Stimulated activated naive CD4-positive, alpha-beta T cell treated with Interleukin-2 at 50 U/mL for 16 hours (primary cell): ENCODE measurements around the gene ACOXL.

Source experiments
- DNase-seq: peaks from one replicate; lab custom pipeline; 2025; lab: John Stamatoyannopoulos, UW

Gene ACOXL

DNA sequence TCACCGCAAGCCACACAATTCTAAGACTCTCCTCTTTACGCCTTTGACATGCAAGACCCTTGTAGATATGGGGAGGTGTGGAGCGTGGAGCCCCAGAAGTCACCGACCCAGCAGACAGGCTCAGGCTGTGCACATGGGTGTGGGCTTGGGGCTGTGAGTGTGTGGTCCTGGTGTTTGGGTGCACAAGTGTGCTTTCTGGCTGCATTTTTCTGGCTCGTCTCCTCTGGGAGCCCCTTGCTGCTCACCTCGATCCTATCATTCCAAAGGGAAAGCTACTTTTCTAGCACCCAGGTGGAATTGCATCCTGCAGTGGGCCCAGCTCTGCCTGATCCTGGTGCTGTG is 143.0 kb downstream of the ACOXL start:
- DNase-seq = no peak

DNA sequence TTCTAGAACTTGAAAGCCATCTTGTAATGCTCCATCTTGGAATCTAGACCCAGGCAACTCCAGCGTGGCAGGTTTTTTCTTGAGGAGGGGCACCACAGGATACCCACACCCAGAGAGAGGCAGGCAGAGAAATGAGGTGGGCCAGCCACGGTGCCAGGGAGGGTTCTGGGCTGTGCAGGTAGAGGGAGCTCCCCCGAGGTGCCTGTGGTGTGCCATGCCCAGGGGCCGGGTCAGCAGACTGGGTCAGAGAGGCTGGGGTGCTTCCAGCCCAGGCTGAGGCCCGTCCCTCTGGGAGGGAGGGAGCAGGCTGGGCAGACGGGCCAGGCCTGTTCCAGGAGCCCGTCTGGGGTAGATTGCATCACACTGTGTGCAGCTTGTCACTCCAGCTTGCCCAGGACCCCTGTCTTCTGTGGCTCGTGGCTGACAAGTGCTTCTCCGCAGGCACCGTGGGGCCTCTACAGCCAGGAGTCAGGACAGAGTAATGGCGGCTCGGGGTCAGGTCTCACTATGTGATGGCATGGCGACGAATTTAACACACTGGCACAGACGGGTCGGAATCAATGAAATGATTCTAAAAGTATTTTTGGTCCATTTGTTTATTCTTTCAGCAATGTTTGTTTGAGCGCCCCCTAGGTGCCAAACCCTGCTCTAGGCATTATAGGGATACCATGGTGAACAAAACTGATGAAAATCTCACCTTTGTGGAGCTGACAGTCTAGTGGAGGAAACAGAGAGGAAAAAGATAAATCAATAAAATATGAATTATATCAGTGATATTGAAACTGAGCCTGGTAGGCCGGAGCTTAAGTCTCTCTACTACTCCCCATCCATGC is 144.0 kb downstream of the ACOXL start:
- DNase-seq = no peak

DNA sequence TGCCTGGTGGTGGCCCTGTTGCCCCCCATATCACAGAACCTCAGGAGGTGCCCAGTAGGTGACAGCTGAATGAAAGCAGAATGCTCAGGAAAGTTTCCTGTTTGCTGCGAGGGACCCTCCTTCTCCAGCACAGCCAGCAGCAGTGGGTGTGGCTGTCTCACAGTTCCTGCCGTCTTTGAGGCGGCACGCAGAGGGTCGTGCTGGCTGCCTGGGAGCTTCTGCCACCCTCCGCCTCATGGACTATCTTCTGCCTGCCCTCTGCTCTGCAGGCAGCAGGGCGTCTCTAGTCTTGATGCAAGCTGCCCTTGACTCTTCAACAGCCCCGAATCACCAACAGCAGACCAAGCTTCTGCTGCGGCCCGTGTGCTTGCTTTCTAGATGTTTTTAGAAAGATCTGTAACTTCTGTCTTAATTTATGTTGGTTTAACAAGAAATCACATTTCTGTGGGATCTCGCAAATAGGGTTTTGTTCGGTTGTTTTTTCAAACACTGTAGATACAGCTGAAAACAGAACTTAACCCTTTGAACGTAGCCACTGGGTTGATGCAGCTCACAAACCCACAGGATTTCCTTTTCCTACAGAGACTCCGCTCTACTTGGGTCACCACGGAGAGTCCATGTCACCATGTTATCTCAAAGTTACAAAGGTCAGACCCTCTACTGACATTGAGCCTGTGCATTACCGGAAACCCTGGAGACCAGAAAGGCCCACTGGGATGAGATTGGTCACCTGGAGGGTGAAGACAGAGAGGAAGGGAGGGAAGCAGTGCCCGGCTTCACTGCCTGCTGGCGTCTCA is 144.9 kb downstream of the ACOXL start:
- no peak for DNase-seq

DNA sequence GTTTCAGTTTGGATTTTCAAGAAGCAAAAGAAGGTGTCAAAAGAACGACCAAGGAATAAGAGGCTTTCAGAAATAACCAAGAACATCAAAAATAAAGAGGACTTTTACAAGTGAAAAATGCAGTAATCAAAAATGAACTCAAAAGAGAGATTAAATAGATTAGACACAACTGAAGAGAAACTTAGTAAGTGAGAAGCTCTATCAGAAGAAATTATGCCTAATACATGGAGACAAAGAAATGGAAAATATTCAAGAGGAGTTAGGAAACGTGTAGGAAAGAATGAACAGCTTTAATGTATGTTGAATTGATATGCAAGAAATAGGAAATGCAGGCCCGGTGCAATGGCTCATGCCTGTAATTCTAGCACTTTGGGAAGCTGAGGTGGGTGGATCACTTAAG is 145.8 kb downstream of the ACOXL start:
- no peak for DNase-seq

DNA sequence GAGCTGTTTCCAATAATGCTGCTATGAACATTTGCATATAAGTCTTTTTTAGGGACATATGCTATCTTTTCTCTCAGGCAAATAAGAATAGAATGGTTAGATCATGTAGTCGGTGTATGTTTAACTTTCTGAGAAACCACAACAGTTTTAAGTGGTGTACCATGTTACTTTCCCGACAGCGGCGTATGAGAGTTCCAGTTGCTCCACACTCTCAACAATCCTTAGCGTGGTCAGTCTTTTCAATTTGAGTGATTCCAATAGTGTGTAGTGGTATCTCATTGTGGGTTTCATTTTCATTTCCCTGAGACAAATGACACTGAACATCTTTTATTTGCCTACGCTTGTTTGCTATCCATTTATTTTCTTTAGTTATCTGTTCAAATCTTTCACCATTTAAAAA is 149.5 kb downstream of the ACOXL start:
- DNase-seq = peak; percentile 12

DNA sequence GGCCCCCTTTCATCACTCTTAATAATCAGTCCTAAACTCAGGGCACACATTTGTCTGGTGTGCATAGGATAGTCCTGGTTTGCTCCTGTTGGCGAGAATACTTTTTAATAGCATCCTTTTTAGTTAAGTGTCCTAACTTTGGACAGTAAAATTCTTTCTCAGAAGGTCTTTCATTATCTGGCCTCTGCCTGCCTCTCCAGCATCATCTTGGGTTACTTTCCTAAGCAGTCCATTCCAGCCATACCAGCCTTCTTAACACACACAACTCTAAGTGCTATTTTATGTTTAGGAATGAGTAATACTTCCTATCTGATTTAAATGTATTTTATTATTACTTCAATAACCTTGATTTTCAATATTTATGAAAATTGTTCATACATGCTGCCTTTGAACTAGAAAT is 151.0 kb downstream of the ACOXL start:
- DNase-seq = no peak

DNA sequence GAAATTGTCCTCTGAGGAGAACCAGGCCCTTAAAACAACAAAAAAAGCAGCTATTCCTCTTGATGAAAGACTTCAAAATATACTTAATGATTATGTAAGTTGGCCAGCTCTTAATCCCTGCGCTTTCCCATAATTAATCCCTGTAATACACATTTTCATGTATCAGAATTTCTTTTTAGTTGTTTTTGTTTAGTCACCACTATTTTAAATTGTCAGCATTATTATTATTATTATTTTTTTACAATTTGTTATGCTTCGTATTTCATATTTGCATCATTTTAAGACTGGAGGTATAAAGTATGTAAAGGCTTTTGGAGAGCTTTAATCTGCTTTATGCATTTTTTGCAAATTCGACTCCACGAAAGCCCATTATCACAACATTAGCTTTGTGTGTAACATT is 152.9 kb downstream of the ACOXL start:
- DNase-seq = no peak

DNA sequence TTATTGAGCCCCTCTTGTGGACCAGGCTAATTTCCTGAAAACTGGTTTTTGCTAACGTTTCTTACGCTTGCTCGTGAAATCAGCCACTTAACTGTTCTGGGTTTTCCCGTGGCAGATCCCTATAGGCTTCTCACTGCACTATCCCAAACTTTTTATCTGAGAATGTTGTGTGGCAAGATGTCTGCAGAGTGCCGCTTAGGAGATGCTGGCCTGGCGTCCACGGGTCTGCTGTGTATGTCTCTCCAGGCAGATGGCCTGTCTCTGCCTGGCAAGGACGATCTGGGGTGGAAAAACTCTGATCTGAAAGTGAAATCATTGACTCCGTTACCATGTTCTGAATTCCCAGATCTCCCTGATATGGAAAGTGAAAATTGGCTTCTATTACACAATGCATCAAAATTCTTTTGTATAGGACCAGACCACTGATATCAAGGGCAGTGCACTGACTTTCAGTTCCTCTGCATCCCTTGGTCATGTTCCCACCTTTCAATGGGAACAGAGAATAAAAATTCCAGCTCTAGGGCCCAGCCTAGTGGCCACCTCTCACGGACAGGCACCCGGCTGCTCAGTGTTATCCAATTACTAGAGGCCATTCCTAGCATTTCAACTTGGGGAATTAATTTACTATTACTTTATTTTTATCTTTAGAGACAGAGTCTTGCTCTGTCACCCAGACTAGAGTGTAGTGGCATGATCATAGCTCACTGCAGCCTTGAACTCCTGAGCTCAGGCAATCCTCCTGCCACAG is 154.6 kb downstream of the ACOXL start:
- no peak for DNase-seq

DNA sequence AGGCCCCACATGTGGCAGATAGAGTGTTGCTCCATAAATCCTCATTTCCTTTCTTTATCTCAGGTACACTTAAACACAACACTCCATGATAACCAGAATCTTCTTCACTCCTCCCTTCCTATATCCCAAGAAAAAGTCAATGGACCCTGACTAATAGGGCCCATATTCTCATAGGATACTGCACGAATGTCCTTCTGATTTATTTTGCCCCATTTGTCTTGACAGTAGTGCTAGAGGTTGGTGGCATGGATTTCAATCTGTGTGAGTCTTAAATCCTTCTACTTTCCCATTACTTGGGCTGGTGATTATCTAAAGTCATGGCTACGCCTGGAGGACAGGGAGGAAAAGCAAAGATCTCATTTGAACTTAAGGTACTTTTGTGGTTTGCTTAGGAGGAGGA is 156.0 kb downstream of the ACOXL start:
- no peak for DNase-seq

DNA sequence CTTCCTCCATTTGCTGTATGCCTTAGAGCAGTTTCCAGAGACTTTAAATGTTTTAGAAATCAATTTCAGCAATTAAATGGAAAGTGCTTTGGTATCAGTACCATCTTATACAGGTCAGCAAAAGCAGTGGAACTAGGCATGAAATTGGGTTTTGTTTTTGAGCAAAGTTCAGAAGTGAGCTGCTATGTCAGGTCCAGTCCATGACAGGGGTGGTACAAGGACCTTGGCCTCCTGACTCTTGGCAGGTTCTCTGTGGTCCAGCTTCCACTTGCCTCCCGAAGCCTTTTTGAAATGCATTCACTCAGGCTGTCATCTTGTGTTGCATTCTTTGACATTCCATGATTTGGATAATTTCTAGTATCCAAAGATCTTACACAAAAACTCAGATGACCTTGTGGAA is 159.3 kb downstream of the ACOXL start:
- DNase-seq = no peak

DNA sequence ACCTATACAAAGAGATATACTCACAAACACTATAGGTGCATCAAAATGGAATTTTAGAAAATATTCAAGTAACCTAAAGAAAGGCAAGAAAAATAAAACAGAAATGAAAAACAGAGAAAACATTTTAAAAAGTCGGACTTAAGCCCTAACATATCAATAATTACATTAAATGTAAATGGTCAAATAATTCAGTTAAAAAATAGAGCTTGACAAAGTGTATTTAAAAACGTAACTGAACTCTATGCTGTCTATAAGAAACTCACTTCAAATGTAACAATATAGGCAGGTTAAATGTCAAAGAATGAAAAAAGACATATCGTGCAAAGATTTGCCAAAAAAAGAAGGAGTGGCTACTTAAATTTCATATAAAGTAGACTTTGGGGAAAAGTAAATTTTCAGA is 163.9 kb downstream of the ACOXL start:
- DNase-seq = no peak

DNA sequence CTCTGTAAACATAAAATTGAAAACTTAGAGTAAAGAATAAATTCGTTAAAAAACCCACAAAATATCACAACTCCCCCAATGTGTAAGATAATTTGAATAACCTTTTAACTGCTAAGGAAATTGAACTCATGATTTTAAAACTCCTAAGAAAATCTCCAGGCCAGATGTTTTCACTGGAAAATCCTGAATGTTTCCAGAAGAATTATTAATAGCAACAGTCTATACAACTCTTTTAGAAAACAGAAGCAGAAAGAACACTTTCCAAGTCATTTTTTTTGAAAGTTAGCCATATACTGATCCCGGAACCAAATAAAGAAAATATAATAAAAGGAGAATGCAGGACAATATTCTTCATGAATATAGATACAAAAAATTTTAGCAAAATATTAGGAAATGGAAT is 165.6 kb downstream of the ACOXL start:
- DNase-seq = no peak

DNA sequence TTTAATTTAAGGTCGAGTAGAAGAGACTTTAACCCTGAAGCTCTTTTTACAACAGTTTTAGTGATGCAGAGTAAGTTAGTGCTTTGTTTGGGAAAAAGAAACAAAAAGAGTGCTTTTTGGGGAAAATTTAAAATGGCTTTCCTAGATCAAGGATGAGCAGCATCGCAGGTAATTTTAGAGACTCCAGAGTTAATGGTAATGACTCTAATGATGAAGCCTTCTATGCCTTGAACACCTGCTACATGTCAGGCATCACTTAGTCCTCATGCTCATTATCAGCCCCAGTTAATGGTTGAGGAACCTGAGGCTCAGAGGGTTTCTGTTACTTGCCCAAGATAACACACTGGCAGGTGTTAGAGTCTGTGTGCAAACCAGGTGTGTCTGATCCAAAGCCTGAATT is 167.8 kb downstream of the ACOXL start:
- DNase-seq = no peak

DNA sequence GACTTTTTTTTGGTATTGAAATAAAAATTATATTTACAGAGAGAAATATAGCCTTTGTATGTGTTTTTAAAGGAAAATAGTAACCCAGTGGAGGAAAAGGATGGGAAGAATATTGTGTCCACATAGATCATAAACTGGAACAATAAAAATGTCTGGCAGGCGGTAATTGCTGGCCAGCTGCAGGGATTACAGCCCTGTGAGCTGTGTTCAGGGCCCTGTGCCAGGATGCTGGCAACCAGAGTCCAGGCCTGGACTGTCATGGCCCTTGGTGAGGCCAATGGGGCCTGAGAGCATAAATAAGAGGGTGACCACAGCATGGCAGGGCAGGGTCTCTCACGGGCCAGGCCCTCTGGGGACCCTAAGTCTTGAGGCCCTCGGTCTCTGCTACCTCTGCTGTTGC is 171.2 kb downstream of the ACOXL start:
- DNase-seq = no peak

DNA sequence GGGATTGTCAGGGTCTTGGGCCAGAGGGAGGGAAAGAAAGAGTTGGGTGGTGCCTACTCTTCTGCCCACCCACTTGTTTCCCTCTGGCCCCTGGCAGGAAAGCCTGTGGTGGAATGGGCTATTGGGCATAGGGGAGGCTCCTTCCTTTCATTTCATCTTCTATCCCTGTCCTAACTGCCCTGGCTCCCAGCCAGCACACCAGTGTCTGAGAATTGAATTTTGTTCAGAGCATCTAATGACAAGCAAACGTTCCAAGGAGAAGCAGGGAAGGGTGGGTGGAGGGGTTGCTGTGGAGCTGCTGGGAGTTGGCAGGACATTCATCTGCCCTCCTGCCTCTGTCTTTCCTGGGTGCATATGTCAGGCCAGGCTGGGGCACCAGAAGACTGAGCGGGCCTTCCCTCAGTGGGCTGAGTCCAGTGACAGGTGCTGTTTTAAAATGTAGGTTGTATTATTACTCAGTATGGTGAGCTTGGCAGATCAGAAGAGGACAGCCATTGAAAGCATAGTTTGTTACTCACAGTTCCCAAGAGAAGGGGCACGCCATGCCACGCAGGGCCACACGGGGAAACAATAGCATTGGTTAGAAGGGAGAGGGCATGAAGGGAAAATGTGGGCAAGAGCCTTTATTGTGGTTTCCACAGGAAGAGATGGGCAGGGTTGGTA is 171.9 kb downstream of the ACOXL start:
- DNase-seq = no peak

DNA sequence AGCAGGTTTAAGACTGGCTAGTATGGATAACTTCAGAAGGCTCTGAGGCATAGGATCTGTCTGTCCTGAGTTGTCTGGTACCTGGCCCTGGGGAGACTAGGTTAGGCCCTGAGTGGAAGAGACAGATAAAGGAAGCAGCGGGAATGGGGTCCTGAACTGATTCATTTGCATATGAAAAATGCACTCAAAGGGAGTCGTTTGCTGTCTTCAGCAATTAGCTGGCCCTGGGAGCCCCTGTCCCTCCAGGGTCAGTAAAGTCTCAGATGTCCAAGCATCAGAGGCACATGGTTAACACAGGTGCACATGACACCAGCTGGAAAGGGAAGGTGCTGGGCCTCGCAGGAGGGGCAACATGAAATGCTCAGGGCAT is 172.4 kb downstream of the ACOXL start:
- DNase-seq = no peak

DNA sequence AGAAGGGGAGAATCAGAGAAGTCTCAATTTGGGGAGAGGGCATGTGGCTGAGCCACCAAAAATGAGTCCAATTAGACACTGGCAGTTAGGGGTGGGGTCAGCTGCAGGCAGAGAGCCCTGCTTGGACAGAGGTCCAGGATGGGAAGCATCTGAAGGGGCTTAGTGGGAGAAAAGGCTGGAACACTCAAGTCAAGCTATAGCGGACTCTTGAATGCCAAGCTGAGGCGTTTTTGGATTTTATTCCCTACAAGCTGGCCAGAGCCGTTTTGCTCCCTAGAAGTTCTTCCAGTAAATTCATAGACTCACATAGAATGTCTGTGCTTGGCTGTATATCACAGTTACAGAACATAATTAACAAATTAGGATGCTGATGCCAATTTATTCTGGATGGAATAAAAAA is 172.8 kb downstream of the ACOXL start:
- DNase-seq = no peak

DNA sequence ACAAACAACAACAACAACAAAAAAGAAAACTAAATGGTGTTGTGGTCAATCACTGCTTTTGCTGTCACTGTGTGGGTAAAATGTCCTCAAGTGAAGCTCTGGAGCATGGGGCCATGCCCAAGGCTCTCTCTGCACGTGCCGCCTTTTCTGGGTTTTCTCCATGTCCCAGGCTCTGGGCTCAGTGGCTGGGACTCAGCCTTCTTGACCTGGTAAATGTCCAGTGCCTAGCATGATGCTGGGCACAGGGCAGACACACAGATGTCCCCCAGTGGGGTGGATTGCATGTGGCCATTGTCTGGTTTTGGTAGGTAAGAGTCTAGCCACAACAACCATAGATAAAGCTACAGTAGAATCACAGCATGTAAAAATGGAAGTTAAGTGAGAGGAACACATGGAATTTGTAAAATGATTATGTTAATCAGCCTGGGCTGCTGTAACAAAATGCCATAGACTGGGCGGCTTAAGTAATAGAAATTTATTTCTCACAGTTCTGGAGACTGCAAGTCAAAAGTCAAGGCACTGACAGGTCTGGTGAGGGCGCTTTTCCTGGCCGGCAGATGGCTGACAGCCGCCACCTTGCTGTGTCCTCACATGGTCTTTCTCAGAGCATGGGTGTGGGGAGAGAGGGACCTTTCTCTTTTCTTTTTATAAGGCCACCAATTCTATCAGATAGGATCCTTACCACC is 174.4 kb downstream of the ACOXL start:
- no peak for DNase-seq

DNA sequence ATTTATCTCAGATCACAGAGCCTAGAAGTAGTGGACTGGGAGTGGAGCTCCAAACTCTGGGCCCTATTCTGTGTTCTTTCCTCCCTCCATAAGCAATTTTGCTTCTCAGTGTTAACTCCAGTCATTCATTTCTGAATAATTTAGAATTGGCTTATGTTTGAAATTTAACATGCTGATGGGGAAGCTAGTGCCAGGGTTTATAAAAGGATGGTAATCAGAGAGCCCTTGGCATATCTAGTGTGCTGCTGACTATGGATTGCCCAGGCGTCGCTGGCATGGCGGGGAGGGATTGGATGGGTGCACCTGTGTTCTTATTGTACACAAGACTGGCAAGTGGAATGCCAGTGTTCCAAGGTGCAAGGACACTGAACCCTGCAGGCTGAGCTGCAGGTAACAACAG is 177.1 kb downstream of the ACOXL start:
- DNase-seq = no peak

DNA sequence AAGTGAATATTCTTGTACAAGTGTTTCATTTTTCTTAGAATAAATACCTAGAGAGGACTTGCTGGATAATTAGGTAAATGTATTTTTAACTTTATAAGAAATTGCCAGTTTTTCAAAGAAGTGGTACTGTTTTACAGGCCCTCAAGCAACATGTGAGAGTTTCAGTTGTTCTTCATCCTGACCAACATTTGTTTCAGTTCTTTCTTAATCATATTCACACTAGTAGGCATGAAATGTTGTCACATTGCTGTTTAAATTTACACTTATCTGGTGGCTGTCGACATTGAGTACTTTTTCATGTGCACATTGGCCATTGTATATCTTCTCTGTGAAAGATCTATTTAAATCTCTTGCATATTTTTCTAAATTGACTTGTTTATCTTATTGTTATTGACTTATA is 178.1 kb downstream of the ACOXL start:
- DNase-seq = no peak

DNA sequence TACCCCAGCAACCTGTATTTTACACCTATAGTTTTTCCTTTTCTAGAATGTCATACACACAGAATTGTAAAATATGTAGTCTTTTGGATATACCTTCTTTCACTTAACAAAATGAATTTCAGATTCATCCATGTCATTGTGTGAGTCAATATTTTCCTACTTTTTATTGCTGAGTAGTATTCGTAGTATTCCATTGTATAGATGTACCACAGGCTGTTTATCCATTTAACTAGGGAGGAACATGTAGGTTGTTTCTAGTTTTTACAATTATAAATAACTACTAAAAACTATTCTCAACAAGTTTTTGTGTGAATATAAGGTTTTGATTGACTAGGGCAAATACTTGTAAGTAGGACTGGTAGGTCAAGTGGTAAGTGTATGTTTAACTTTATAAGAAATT is 187.4 kb downstream of the ACOXL start:
- DNase-seq = no peak

DNA sequence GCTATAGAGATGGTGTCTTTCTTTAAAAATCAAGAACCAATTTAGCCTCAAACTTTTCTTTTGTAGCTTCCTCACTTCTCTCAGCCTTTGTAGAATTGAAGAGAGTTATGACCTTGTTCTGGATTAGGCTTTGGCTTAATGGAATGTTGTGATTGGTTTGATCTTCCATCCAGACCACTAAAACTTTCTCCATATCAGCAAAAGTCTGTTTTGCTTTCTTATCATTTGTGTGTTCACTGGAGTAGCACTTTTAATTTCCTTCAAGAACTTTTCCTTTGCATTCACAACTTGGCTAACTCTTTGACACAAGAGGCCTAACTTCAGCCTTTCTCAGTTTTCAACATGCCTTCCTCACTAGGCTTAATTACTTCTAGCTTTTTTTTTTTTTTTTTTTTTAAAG is 193.1 kb downstream of the ACOXL start:
- no peak for DNase-seq
